H1 (cell line): ENCODE data around the gene CCDC106. TPM values are rescaled to one million over a fixed set of nuclear protein-coding genes. Genes with fewer than 3 reads are reported as not detected.

Experiments
- CTCF ChIA-PET: fragments of 300-600 bp; sonication (Branson Sonifier 250); formaldehyde crosslinking; loops from one replicate; lab custom pipeline; 2021; ENCODE audit not compliant: partially characterized antibody; lab: Charles Lee
- POLR2A ChIA-PET: fragments of 300-600 bp; sonication (Branson Sonifier 250); formaldehyde crosslinking; loops from one replicate; lab custom pipeline; 2021; ENCODE audit warnings: inconsistent platforms; ENCODE audit not compliant: partially characterized antibody; lab: Charles Lee
- DNase-seq, 2 experiments: peaks; one replicate each; pipeline versions ENCODE4 v3.0.0 to v3.0.0-alpha.2; 2010 to 2022; ENCODE audit warnings: low spot score in 2 of 2, low read depth in 1 of 2, mixed read lengths in 1 of 2
- FAIRE-seq: peaks from 2 replicates; lab custom pipeline; 2011; peaks lifted over from hg19 to GRCh38; lab: Jason Lieb, UNC
- H2AFZ ChIP-seq: 2 replicates; pipeline ENCODE4 v1.8.1; 2012; ENCODE audit warnings: low read length, inconsistent platforms
- H2AK5ac ChIP-seq: 2 replicates; pipeline ENCODE4 v1.6.1; 2013; ENCODE audit warnings: low read depth, low read length
- H2BK120ac ChIP-seq: replicated peaks from 2 replicates; pipeline ENCODE3; 2013; ENCODE audit warnings: low read depth, low read length, inconsistent platforms
- H2BK12ac ChIP-seq: 2 replicates; pipeline ENCODE4 v1.6.1; 2013; ENCODE audit warnings: low read depth, low read length
- H2BK15ac ChIP-seq: 2 replicates; pipeline ENCODE4 v1.6.1; 2013; ENCODE audit warnings: low read length
- H2BK20ac ChIP-seq: 2 replicates; pipeline ENCODE4 v1.6.1; 2013; ENCODE audit warnings: low read length
- H2BK5ac ChIP-seq: 2 replicates; pipeline ENCODE4 v1.6.1; 2013; ENCODE audit warnings: low read depth, low read length
- H3K14ac ChIP-seq: 2 replicates; pipeline ENCODE4 v1.6.1; 2013; ENCODE audit warnings: inconsistent platforms; ENCODE audit not compliant: insufficient read length
- H3K18ac ChIP-seq: 2 replicates; pipeline ENCODE4 v1.6.1; 2013; ENCODE audit warnings: low read length; ENCODE audit errors: extremely low read depth
- H3K23ac ChIP-seq: 2 replicates; pipeline ENCODE4 v1.6.1; 2013; ENCODE audit warnings: inconsistent platforms; ENCODE audit not compliant: insufficient read length
- H3K23me2 ChIP-seq: 2 replicates; pipeline ENCODE4 v1.6.1; 2013; ENCODE audit warnings: low read depth, low read length
- H3K27ac ChIP-seq: 2 replicates; pipeline ENCODE4 v1.6.1; 2011; ENCODE audit warnings: low read depth, low read length, inconsistent platforms
- H3K27me3 ChIP-seq, 4 experiments: replicated peaks in 1 of 4; 1 replicate in 1 of 4; 2 replicates in 3 of 4; pipeline versions ENCODE4 v1.6.1 to v1.8.1; 2011 to 2013; ENCODE audit warnings: low read length in 3 of 4, mild to moderate bottlenecking in 3 of 4, inconsistent platforms in 2 of 4, mixed read lengths in 2 of 4, moderate library complexity in 1 of 4; ENCODE audit not compliant: control insufficient read depth in 3 of 4, insufficient read depth in 3 of 4; ENCODE audit errors: extremely low read depth in 1 of 4
- H3K36me3 ChIP-seq, 4 experiments: 2 replicates each; pipeline versions ENCODE4 v1.6.1 to v1.8.1; 2011 to 2013; ENCODE audit warnings: mild to moderate bottlenecking in 4 of 4, low read length in 3 of 4, moderate library complexity in 2 of 4, control low read depth in 1 of 4, inconsistent platforms in 1 of 4; ENCODE audit not compliant: insufficient read depth in 4 of 4, control insufficient read depth in 2 of 4
- H3K4ac ChIP-seq: replicated peaks from 2 replicates; pipeline ENCODE3; 2013; ENCODE audit warnings: low read length, low read depth, mixed read lengths, inconsistent platforms; ENCODE audit not compliant: insufficient read length
- H3K4me1 ChIP-seq, 4 experiments: replicated peaks in 1 of 4; 1 replicate in 1 of 4; 2 replicates in 3 of 4; pipeline versions ENCODE4 v1.6.1 to v1.8.1; 2011 to 2013; ENCODE audit warnings: low read length in 3 of 4, inconsistent platforms in 2 of 4, mixed read lengths in 1 of 4; ENCODE audit not compliant: insufficient read depth in 4 of 4, control insufficient read depth in 3 of 4
- H3K4me2 ChIP-seq, 2 experiments: 2 replicates each; pipeline versions ENCODE4 v1.6.1 to v1.8.1; 2011 to 2013; ENCODE audit warnings: low read depth in 2 of 2, low read length in 2 of 2, control low read depth in 1 of 2, inconsistent platforms in 1 of 2, mild to moderate bottlenecking in 1 of 2; ENCODE audit not compliant: insufficient read depth in 1 of 2
- H3K4me3 ChIP-seq, 4 experiments: fragments of 200-600, 300-600 bp in 1 of 4; sonication (generic), shearing (Covaris generic), sonication (Bioruptor Twin) in 1 of 4; 2 replicates each; pipeline versions ENCODE4 v1.5.1 to v1.8.1; 2011 to 2016; ENCODE audit warnings: low read length in 4 of 4, low read depth in 3 of 4, control low read depth in 2 of 4, inconsistent platforms in 2 of 4, mild to moderate bottlenecking in 2 of 4, mixed read lengths in 1 of 4, moderate library complexity in 1 of 4; ENCODE audit not compliant: insufficient read depth in 2 of 4; ENCODE audit errors: extremely low read depth in 1 of 4
- H3K56ac ChIP-seq: replicated peaks from 2 replicates; pipeline ENCODE3; 2013; ENCODE audit warnings: low read depth, mild to moderate bottlenecking, mixed read lengths, low read length, inconsistent platforms; ENCODE audit not compliant: insufficient read length
- H3K79me1 ChIP-seq: 2 replicates; pipeline ENCODE4 v1.6.1; 2013; ENCODE audit warnings: low read depth, low read length, control low read depth
- H3K79me2 ChIP-seq, 2 experiments: 2 replicates each; pipeline versions ENCODE4 v1.6.1 to v1.8.1; 2012 to 2013; ENCODE audit warnings: low read length in 2 of 2, mild to moderate bottlenecking in 2 of 2, inconsistent platforms in 1 of 2; ENCODE audit not compliant: insufficient read depth in 2 of 2, control insufficient read depth in 1 of 2
- H3K9ac ChIP-seq, 4 experiments: replicated peaks in 1 of 4; 1 replicate in 1 of 4; 2 replicates in 3 of 4; pipeline versions ENCODE4 v1.6.1 to v1.8.1; 2011 to 2013; ENCODE audit warnings: low read depth in 3 of 4, low read length in 3 of 4, control low read depth in 2 of 4, mild to moderate bottlenecking in 2 of 4, moderate library complexity in 2 of 4, inconsistent platforms in 1 of 4; ENCODE audit errors: extremely low read depth in 1 of 4
- H3K9me3 ChIP-seq, 2 experiments: 2 replicates each; pipeline versions ENCODE4 v1.6.1 to v1.8.1; 2012 to 2013; ENCODE audit warnings: mild to moderate bottlenecking in 2 of 2, moderate library complexity in 2 of 2, control low read depth in 1 of 2, inconsistent platforms in 1 of 2, low read depth in 1 of 2, low read length in 1 of 2, mixed read lengths in 1 of 2; ENCODE audit not compliant: insufficient read depth in 2 of 2
- H4K20me1 ChIP-seq, 2 experiments: replicated peaks in 1 of 2; 2 replicates each; pipeline versions ENCODE3 to v1.8.1; 2011 to 2013; ENCODE audit warnings: inconsistent platforms in 2 of 2, low read length in 2 of 2, mild to moderate bottlenecking in 1 of 2; ENCODE audit not compliant: insufficient read depth in 2 of 2, control insufficient read depth in 1 of 2
- H4K5ac ChIP-seq: 2 replicates; pipeline ENCODE4 v1.6.1; 2013; ENCODE audit warnings: low read length, low read depth, mixed read lengths, inconsistent platforms; ENCODE audit not compliant: insufficient read length
- H4K8ac ChIP-seq: 2 replicates; pipeline ENCODE4 v1.8.0; 2013; ENCODE audit warnings: mild to moderate bottlenecking, moderate library complexity, low read length, inconsistent platforms; ENCODE audit not compliant: insufficient read depth; ENCODE audit errors: extremely low read depth
- H4K91ac ChIP-seq: replicated peaks from 2 replicates; pipeline ENCODE3; 2013; ENCODE audit warnings: low read length, mixed read lengths, inconsistent platforms; ENCODE audit not compliant: insufficient read length
- SIN3A ChIP-seq, 2 experiments: IDR thresholded peaks in 1 of 2; conservative IDR thresholded peaks in 1 of 2; 2 replicates each; pipeline ENCODE4 v1.6.1; 2011 to 2012; ENCODE audit warnings: low read length in 2 of 2, improper control_type of control experiment in 1 of 2, low read depth in 1 of 2, mild to moderate bottlenecking in 1 of 2
- WGBS, 2 experiments: shearing (Covaris generic) in 1 of 2; methylation state at CpG; one replicate each; pipeline versions ENCODE4 v1.1.6 to v1.1.7; 2013 to 2015; ENCODE audit warnings: low lambda C conversion rate in 2 of 2, mixed read lengths in 2 of 2, inconsistent platforms in 1 of 2, low coverage in 1 of 2, missing lambda C conversion rate in 1 of 2; ENCODE audit not compliant: insufficient replicate concordance in 2 of 2, insufficient coverage in 1 of 2, insufficient read length in 1 of 2; ENCODE audit errors: extremely low coverage in 1 of 2, missing lambda C conversion rate in 1 of 2; 5-methylcytosine and 5-hydroxymethylcytosine counted together
- polyA plus RNA-seq, 7 experiments: library from polyadenylated mRNA; depleted of rRNA in 3 of 7; stranded (reverse) in 5 of 7; unstranded in 2 of 7; fragments of >200 nt in 5 of 7; fragments of 200-250 nt in 2 of 7; gene quantifications; 1 replicate in 5 of 7; 2 replicates in 1 of 7; 4 replicates in 1 of 7; pipeline versions ENCODE4 v1.2.1 to v1.2.3, GENCODE V29; 2011 to 2013; ENCODE audit warnings: missing spikeins in 2 of 7, mixed read lengths in 2 of 7
- total RNA-seq: library from RNA; stranded (reverse); fragmentation: NEBNext Ultra II Directional; extraction: Animal tissue kit (Norgen Biotek cat#: 25700); gene quantifications from 2 replicates; pipeline ENCODE4 v1.2.1, GENCODE V29; 2021

CCDC106 gene
- total and polyA plus RNA-seq, 2 of the 8 experiments (the other 6 are each of a cell fraction or from before 2014, with no cell fraction given) = 12.0 to 20.1 TPM

DNA sequence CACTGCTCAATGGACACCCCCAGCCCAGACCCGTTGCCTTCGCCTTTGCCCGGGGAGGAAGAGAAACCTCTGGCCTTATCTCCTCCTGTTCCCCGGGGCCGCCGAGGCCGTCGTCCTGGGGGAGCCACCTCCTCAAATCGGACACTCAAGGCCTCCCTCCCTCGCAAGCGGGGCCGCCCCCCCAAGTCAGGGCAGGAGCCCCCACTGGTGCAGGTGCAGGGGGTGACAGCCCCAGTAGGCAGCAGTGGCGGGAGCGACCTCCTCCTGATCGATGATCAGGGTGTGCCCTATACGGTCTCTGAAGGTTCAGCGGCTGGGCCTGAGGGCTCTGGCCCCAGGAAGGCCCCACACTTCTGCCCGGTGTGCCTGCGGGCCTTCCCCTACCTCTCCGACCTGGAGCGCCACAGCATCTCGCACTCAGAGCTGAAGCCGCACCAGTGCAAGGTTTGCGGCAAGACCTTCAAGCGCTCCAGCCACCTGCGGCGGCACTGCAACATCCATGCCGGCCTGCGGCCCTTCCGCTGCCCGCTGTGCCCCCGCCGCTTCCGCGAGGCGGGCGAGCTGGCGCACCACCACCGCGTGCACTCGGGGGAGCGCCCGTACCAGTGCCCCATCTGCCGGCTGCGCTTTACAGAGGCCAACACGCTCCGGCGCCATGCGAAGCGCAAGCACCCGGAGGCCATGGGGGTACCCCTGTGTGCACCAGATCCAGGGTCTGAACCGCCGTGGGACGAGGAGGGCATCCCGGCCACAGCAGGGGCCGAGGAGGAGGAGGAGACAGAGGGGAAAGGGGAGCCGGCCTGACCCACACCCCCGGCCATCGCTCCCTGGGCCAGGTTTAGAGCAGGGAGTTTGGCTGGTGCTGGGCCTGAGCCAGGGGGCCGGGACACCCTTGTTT lies 45.7 kb upstream of the CCDC106 start:
- FAIRE-seq = no peak
- no peak overlapping the region for H3K9ac ChIP-seq
- H3K56ac ChIP-seq = no peak overlapping the region
- no peak overlapping the region for H3K23ac ChIP-seq
- H4K5ac ChIP-seq = no peak overlapping the region
- no peak overlapping the region for H3K4ac ChIP-seq
- peak in 1 of 2 experiments; percentile 45 for DNase-seq
- 0 out of 2 replicates have a peak overlapping the region, but pooled peaks have one; percentile 66 for H2BK5ac ChIP-seq
- H3K14ac ChIP-seq = no peak overlapping the region
- H3K23me2 ChIP-seq = peaks cover 21% of the 10 kb centered on the region
- H2BK20ac ChIP-seq = no peak overlapping the region
- H3K4me1 ChIP-seq = peaks cover 0 to 16% (median 12%) of the 10 kb centered on the region in 4 experiments; a peak in 6 of 7 replicates
- no peak overlapping the region; a peak in 1 of 4 replicates for H3K4me2 ChIP-seq
- peaks cover 2 to 8% of the 10 kb centered on the region in 2 experiments for H4K20me1 ChIP-seq
- no peak overlapping the region for H2BK120ac ChIP-seq
- peak overlapping the region; percentile 46; the same call in 1 of the 2 replicates for H2BK15ac ChIP-seq
- H4K91ac ChIP-seq = peak overlapping the region; percentile 45
- 95% methylated on average over 53 of the region's 60 CpGs; no CpG with 5 or more reads in 1 of the 2 experiments for WGBS, 2 experiments
- no peaks in the 10 kb centered on the region for H3K27me3 ChIP-seq
- peak overlapping the region; percentile 84; the same call in 1 of the 2 replicates for H2AK5ac ChIP-seq
- no peak for TF ChIP-seq SIN3A (conservative IDR thresholded peaks at IDR 0.05 in 1 of 2, IDR thresholded peaks at IDR 0.05 in 1 of 2; ENCODE audit: low read depth in 1 of 2, low read length in 2 of 2)
- 0 out of 2 replicates have a peak overlapping the region, but pooled peaks have one; percentile 68 for H2BK12ac ChIP-seq
- ChIA-PET CTCF (interaction anchor here (0.9 kb wide), 1 partner anchor 55 kb away, joined by 3 read pairs; no protein-coding TSS in a partner anchor), POLR2A (interaction anchor here (0.9 to 3.6 kb wide), 4 partner anchors 9 to 55 kb away, joined by 3 to 18 read pairs (median 4); partner anchors contain the start of gene ZNF784)
- peaks cover 3% of the 10 kb centered on the region; the same call in 1 of the 2 replicates for H3K79me1 ChIP-seq
- H3K79me2 ChIP-seq = peaks cover 0 to 10% of the 10 kb centered on the region in 2 experiments; a peak in 2 of 4 replicates
- H3K4me3 ChIP-seq = no peak overlapping the region
- H2AFZ ChIP-seq = no peak overlapping the region
- no peaks in the 10 kb centered on the region for H3K9me3 ChIP-seq
- H4K8ac ChIP-seq = peak overlapping the region; percentile 6
- H3K36me3 ChIP-seq = no peaks in the 10 kb centered on the region; a peak in 1 of 8 replicates
- no peak overlapping the region for H3K27ac ChIP-seq
- H3K18ac ChIP-seq = no peak overlapping the region
